DND-41 (cell line): Measurements from ENCODE around the gene KLK1.

Experiments used
- ATAC-seq: fragments of 200-7000 bp; cut with Tn5 transposase; 3 replicates; pipeline ENCODE4 v1.9.1; 2021; ENCODE audit warnings: low read depth; ENCODE audit not compliant: insufficient read depth
- DNase-seq: peaks from one replicate; pipeline ENCODE4 v3.0.0-alpha.2; 2020
- H2AFZ ChIP-seq: 2 replicates; pipeline ENCODE4 v1.6.0; 2012; ENCODE audit warnings: low read depth, low read length
- H3K27ac ChIP-seq: 2 replicates; pipeline ENCODE4 v1.5.1; 2012; ENCODE audit warnings: low read length, inconsistent platforms
- H3K27me3 ChIP-seq: fragments of 200-600 bp; sonication (generic); 2 replicates; pipeline ENCODE4 v1.6.0; 2012; ENCODE audit warnings: low read length, mild to moderate bottlenecking, inconsistent platforms; ENCODE audit not compliant: insufficient read depth, poor library complexity
- H3K36me3 ChIP-seq: 2 replicates; pipeline ENCODE4 v1.5.1; 2012; ENCODE audit warnings: low read length, inconsistent platforms; ENCODE audit not compliant: insufficient read depth
- H3K4me1 ChIP-seq: 2 replicates; pipeline ENCODE4 v1.5.1; 2012; ENCODE audit warnings: mild to moderate bottlenecking, low read length; ENCODE audit not compliant: insufficient read depth
- H3K4me2 ChIP-seq: 2 replicates; pipeline ENCODE4 v1.6.0; 2012; ENCODE audit warnings: mild to moderate bottlenecking, moderate library complexity, low read length, inconsistent platforms; ENCODE audit not compliant: insufficient read depth
- H3K4me3 ChIP-seq, 2 experiments: fragments of 200-600 bp in 1 of 2; shearing (Covaris generic) in 1 of 2; 2 replicates each; pipeline ENCODE4 v1.5.1; 2012 to 2016; ENCODE audit warnings: inconsistent platforms in 2 of 2, low read length in 2 of 2, mild to moderate bottlenecking in 2 of 2, low read depth in 1 of 2, moderate library complexity in 1 of 2
- H3K79me2 ChIP-seq: 2 replicates; pipeline ENCODE4 v1.6.0; 2012; ENCODE audit warnings: low read length, inconsistent platforms; ENCODE audit not compliant: insufficient read depth
- H3K9ac ChIP-seq: 2 replicates; pipeline ENCODE4 v1.6.0; 2012; ENCODE audit warnings: low read depth, mild to moderate bottlenecking, inconsistent platforms, low read length, moderate library complexity
- H3K9me3 ChIP-seq: 2 replicates; pipeline ENCODE4 v1.5.1; 2012; ENCODE audit warnings: low read length, moderate library complexity, mild to moderate bottlenecking, inconsistent platforms; ENCODE audit not compliant: insufficient read depth, severe bottlenecking
- H4K20me1 ChIP-seq: 2 replicates; pipeline ENCODE4 v1.6.0; 2012; ENCODE audit warnings: low read length; ENCODE audit not compliant: insufficient read depth
- CTCF ChIP-seq: IDR thresholded peaks from 2 replicates; pipeline ENCODE4 v1.5.1; 2012; ENCODE audit warnings: borderline replicate concordance, low read length, moderate library complexity, mild to moderate bottlenecking; ENCODE audit not compliant: poor library complexity, severe bottlenecking; ENCODE audit errors: extremely low read depth
- EZH2 ChIP-seq: IDR thresholded peaks from 3 replicates; pipeline ENCODE4 v1.6.1; 2012; ENCODE audit warnings: borderline replicate concordance, low read depth, mild to moderate bottlenecking, moderate library complexity, low read length, inconsistent platforms; ENCODE audit not compliant: severe bottlenecking

The KLK1 gene

GRCh38 chr19:50793558-50794065 is 30.0 kb downstream of the KLK1 start:
- 0 out of 3 replicates have a peak, but pooled peaks have one; percentile 3 for ATAC-seq
- H3K9ac ChIP-seq = no peak overlapping the region
- no peak overlapping the region for H3K27ac ChIP-seq
- no peak overlapping the region for H3K4me2 ChIP-seq
- H3K4me3 ChIP-seq = no peak overlapping the region
- no peak for TF ChIP-seq EZH2
- H3K79me2 ChIP-seq = peaks cover 13% of the 10 kb centered on the region
- peak; percentile 25 for DNase-seq
- peaks cover 69% of the 10 kb centered on the region for H4K20me1 ChIP-seq
- no peaks in the 10 kb centered on the region for H3K27me3 ChIP-seq
- no peaks in the 10 kb centered on the region for H3K9me3 ChIP-seq
- peaks cover 36% of the 10 kb centered on the region for H3K36me3 ChIP-seq
- H2AFZ ChIP-seq = no peak overlapping the region
- no peaks in the 10 kb centered on the region for H3K4me1 ChIP-seq

- H3K4me2 ChIP-seq = no peak overlapping the region
- H3K9ac ChIP-seq = no peak overlapping the region
- no peak overlapping the region for H2AFZ ChIP-seq
- peaks cover 4% of the 10 kb centered on the region; the same call in 1 of the 2 replicates for H3K79me2 ChIP-seq
- H3K36me3 ChIP-seq = peaks cover 25% of the 10 kb centered on the region
- ATAC-seq = no peak
- no peaks in the 10 kb centered on the region for H3K27me3 ChIP-seq
- H3K4me3 ChIP-seq = no peak overlapping the region
- no peak overlapping the region for H3K27ac ChIP-seq
- no peak for DNase-seq
- no peaks in the 10 kb centered on the region for H3K9me3 ChIP-seq
- peaks cover 59% of the 10 kb centered on the region for H4K20me1 ChIP-seq
- H3K4me1 ChIP-seq = no peaks in the 10 kb centered on the region
- TF ChIP-seq EZH2 = no peak
- TF ChIP-seq CTCF = no peak
These were observed 31.0 kb downstream of the KLK1 start for GRCh38 chr19:50792272-50793250.

GRCh38 chr19:50791594-50792271 is 31.9 kb downstream of the KLK1 start:
- peaks cover 51% of the 10 kb centered on the region for H4K20me1 ChIP-seq
- H3K79me2 ChIP-seq = no peaks in the 10 kb centered on the region
- H3K4me1 ChIP-seq = no peaks in the 10 kb centered on the region
- no peak overlapping the region for H3K27ac ChIP-seq
- TF ChIP-seq EZH2 (no peak), CTCF (no peak)
- peaks cover 17% of the 10 kb centered on the region for H3K36me3 ChIP-seq
- ATAC-seq (no peak), DNase-seq (no peak)
- no peak overlapping the region for H2AFZ ChIP-seq
- no peaks in the 10 kb centered on the region for H3K27me3 ChIP-seq
- no peaks in the 10 kb centered on the region for H3K9me3 ChIP-seq
- H3K4me2 ChIP-seq = no peak overlapping the region
- no peak overlapping the region for H3K4me3 ChIP-seq
- no peak overlapping the region for H3K9ac ChIP-seq
